ENCODE data around the gene RAB5IF.

DNA sequence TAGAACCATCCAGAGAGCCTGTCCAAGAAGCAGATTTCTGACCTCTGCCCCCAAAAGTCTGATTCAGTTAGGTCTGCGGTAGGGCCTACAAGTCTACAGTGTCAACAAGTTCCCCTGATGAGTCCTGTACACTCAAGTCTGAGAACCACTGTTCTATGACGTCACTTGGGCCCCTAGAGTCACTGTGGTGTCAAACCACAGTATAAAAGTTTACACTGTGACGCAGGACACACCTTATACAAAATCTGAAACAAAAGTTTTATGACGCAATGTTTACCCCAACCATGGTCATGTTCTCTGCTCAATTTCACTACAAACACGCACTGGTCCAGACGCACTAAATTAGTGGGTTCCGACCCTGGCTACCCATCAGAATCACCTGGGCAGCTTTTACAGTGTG lies 22.5 kb downstream of the RAB5IF start:
- no peak for TF ChIP-seq TAF1 (IDR thresholded peaks at IDR 0.05; ENCODE audit: borderline replicate concordance, insufficient read depth, low read length)
- TF ChIP-seq, protein P1, sequence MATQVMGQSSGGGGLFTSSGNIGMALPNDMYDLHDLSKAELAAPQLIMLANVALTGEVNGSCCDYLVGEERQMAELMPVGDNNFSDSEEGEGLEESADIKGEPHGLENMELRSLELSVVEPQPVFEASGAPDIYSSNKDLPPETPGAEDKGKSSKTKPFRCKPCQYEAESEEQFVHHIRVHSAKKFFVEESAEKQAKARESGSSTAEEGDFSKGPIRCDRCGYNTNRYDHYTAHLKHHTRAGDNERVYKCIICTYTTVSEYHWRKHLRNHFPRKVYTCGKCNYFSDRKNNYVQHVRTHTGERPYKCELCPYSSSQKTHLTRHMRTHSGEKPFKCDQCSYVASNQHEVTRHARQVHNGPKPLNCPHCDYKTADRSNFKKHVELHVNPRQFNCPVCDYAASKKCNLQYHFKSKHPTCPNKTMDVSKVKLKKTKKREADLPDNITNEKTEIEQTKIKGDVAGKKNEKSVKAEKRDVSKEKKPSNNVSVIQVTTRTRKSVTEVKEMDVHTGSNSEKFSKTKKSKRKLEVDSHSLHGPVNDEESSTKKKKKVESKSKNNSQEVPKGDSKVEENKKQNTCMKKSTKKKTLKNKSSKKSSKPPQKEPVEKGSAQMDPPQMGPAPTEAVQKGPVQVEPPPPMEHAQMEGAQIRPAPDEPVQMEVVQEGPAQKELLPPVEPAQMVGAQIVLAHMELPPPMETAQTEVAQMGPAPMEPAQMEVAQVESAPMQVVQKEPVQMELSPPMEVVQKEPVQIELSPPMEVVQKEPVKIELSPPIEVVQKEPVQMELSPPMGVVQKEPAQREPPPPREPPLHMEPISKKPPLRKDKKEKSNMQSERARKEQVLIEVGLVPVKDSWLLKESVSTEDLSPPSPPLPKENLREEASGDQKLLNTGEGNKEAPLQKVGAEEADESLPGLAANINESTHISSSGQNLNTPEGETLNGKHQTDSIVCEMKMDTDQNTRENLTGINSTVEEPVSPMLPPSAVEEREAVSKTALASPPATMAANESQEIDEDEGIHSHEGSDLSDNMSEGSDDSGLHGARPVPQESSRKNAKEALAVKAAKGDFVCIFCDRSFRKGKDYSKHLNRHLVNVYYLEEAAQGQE (IDR thresholded peaks at IDR 0.05; ENCODE audit: insufficient read depth in 1 of 2, low read depth in 2 of 2, low read length in 2 of 2), result no peak

Measured in PFSK-1 (cell line).